Measurements from ENCODE around the gene PHETA1.

PHETA1 gene

GRCh38 chr12:111369496-111370220, 763 bp upstream of the PHETA1 start:
- H3K4me2 ChIP-seq (ENCODE audit: low read length) = peak overlapping the region; percentile 59
- H3K4me1 ChIP-seq (ENCODE audit: control insufficient read depth, low read length) = peaks cover 15% of the 10 kb centered on the region
- no peak for TF ChIP-seq CTCF (IDR thresholded peaks at IDR 0.05; ENCODE audit: low read depth, low read length, poor library complexity, severe bottlenecking)
- no peak for TF ChIP-seq EZH2phosphoT487 (IDR thresholded peaks at IDR 0.05; ENCODE audit: borderline replicate concordance, low read length)

DNA sequence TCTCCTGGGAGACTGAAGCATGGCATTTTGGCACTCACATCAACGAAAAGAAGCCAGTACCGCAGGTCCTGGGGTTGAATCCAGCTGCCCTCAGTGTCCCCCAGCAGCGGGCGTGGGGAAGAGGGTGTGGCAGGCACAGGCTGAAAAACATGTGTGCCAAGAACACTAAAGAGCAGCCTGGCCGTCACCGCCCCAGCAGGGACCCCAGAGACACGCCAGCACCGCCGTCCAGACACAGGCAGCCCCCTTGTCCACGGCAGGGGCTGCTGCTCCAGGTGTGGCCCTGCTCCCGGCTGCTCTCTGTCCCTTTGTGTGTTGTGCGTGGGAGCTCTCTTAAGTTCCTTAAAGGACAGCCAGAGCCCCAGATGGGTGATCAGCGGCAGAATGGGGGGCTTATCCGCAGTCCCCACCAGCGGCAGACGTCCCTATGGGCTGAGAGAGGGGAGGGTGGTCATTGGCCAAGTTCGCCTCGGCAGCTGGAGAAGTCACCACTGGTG, 556 bp downstream of the PHETA1 start:
- Histone ChIP-seq H3K9me2 (replicated peaks; ENCODE audit: control insufficient read depth, low read length) (no peaks in the 10 kb centered on the region), H3K4me2 (ENCODE audit: low read length) (peak overlapping the region; percentile 59), H3K36me3 (ENCODE audit: control insufficient read depth, low read length) (no peaks in the 10 kb centered on the region), H3K27ac (ENCODE audit: low read depth, low read length) (no peak overlapping the region), H3K79me2 (ENCODE audit: control insufficient read depth, low read length) (no peaks in the 10 kb centered on the region), H3K4me1 (ENCODE audit: control insufficient read depth, low read length) (peaks cover 15% of the 10 kb centered on the region), H3K9me3 (ENCODE audit: control insufficient read depth, insufficient read depth, low read length) (no peaks in the 10 kb centered on the region), H4K20me1 (ENCODE audit: control insufficient read depth, insufficient read depth, low read depth, low read length) (no peaks in the 10 kb centered on the region), H3K4me3 (ENCODE audit: low read length) (peak overlapping the region; percentile 71), H3K27me3 (ENCODE audit: control insufficient read depth, low read length) (peaks cover 25% of the 10 kb centered on the region), H3F3A (ENCODE audit: control insufficient read depth, insufficient read depth) (no peaks in the 10 kb centered on the region)
- TF ChIP-seq EZH2phosphoT487 (IDR thresholded peaks at IDR 0.05; ENCODE audit: borderline replicate concordance, low read length) = no peak

More at GRCh38 chr12:111369496-111370220, 763 bp upstream of the PHETA1 start:
- Histone ChIP-seq H3K36me3 (ENCODE audit: control insufficient read depth, low read length) (no peaks in the 10 kb centered on the region), H3K4me3 (ENCODE audit: low read length) (peak overlapping the region; percentile 71), H3K9me2 (replicated peaks; ENCODE audit: control insufficient read depth, low read length) (no peaks in the 10 kb centered on the region), H3K79me2 (ENCODE audit: control insufficient read depth, low read length) (no peaks in the 10 kb centered on the region), H3F3A (ENCODE audit: control insufficient read depth, insufficient read depth) (no peaks in the 10 kb centered on the region), H3K9me3 (ENCODE audit: control insufficient read depth, insufficient read depth, low read length) (no peaks in the 10 kb centered on the region), H3K27me3 (ENCODE audit: control insufficient read depth, low read length) (peaks cover 25% of the 10 kb centered on the region), H3K27ac (ENCODE audit: low read depth, low read length) (no peak overlapping the region), H4K20me1 (ENCODE audit: control insufficient read depth, insufficient read depth, low read depth, low read length) (no peaks in the 10 kb centered on the region)

DNA sequence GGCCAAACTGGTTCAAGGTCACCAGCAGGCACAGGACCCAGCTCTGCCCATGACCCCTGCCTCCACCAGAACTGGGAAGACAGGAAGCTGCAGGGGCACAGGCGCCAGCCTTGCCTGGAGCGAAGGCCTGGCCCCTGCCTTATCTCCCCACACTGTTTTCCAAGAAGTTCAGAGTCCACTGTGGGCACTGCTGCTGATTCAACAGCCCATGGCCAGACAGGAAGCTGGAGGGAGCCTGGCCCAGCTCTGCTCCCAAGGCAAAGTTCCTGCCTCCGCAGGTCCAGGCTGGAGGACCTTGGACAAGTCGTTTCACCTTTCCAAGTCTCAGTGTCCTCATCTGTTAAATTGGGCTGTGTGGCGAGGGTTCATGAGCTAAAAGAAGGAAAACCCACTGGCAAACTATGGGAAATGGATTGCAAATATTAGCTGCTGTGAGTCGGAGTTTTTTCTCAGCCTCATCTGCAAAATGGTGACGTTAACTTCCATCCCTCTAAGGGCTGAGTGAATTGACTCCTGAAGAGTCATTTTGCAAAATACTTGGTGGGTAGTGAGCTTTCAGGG, 1.2 kb downstream of the PHETA1 start:
- H3K9me2 ChIP-seq (replicated peaks; ENCODE audit: control insufficient read depth, low read length) = no peaks in the 10 kb centered on the region
- peaks cover 15% of the 10 kb centered on the region for H3K4me1 ChIP-seq (ENCODE audit: control insufficient read depth, low read length)
- H3K27ac ChIP-seq (ENCODE audit: low read depth, low read length) = no peak overlapping the region
- H3K27me3 ChIP-seq (ENCODE audit: control insufficient read depth, low read length) = peaks cover 25% of the 10 kb centered on the region
- no peaks in the 10 kb centered on the region for H3K9me3 ChIP-seq (ENCODE audit: control insufficient read depth, insufficient read depth, low read length)
- no peaks in the 10 kb centered on the region for H4K20me1 ChIP-seq (ENCODE audit: control insufficient read depth, insufficient read depth, low read depth, low read length)
- TF ChIP-seq EZH2phosphoT487 (IDR thresholded peaks at IDR 0.05; ENCODE audit: borderline replicate concordance, low read length) = no peak
- no peak for TF ChIP-seq CTCF (IDR thresholded peaks at IDR 0.05; ENCODE audit: low read depth, low read length, poor library complexity, severe bottlenecking)
- no peak overlapping the region for H3K4me3 ChIP-seq (ENCODE audit: low read length)
- no peaks in the 10 kb centered on the region for H3K36me3 ChIP-seq (ENCODE audit: control insufficient read depth, low read length)
- H3K79me2 ChIP-seq (ENCODE audit: control insufficient read depth, low read length) = no peaks in the 10 kb centered on the region
- no peak overlapping the region for H3K4me2 ChIP-seq (ENCODE audit: low read length)
- no peaks in the 10 kb centered on the region for H3F3A ChIP-seq (ENCODE audit: control insufficient read depth, insufficient read depth)

- Histone ChIP-seq H3K4me2 (ENCODE audit: low read length) (no peak overlapping the region), H3K4me1 (ENCODE audit: control insufficient read depth, low read length) (peaks cover 15% of the 10 kb centered on the region), H4K20me1 (ENCODE audit: control insufficient read depth, insufficient read depth, low read depth, low read length) (no peaks in the 10 kb centered on the region)
Observed at GRCh38 chr12:111366583-111366982, 2.3 kb downstream of the PHETA1 start.

More at GRCh38 chr12:111366583-111366982, 2.3 kb downstream of the PHETA1 start:
- no peaks in the 10 kb centered on the region for H3K36me3 ChIP-seq (ENCODE audit: control insufficient read depth, low read length)
- peaks cover 25% of the 10 kb centered on the region for H3K27me3 ChIP-seq (ENCODE audit: control insufficient read depth, low read length)
- no peaks in the 10 kb centered on the region for H3K79me2 ChIP-seq (ENCODE audit: control insufficient read depth, low read length)
- no peak overlapping the region for H3K27ac ChIP-seq (ENCODE audit: low read depth, low read length)
- H3K9me2 ChIP-seq (replicated peaks; ENCODE audit: control insufficient read depth, low read length) = no peaks in the 10 kb centered on the region
- H3K4me3 ChIP-seq (ENCODE audit: low read length) = no peak overlapping the region
- TF ChIP-seq CTCF (IDR thresholded peaks at IDR 0.05; ENCODE audit: low read depth, low read length, poor library complexity, severe bottlenecking) (no peak), EZH2phosphoT487 (IDR thresholded peaks at IDR 0.05; ENCODE audit: borderline replicate concordance, low read length) (no peak)
- H3K9me3 ChIP-seq (ENCODE audit: control insufficient read depth, insufficient read depth, low read length) = no peaks in the 10 kb centered on the region
- no peaks in the 10 kb centered on the region for H3F3A ChIP-seq (ENCODE audit: control insufficient read depth, insufficient read depth)
